ENCODE data around the gene CCSER1.
"Not testable (repeated sequence)": the region's sequence is repeated elsewhere in the genome, so short reads cannot be mapped to it uniquely, and the experiment has no call there.

CCSER1 gene

GRCh38 chr4:91089178-91089577 is 962.0 kb downstream of the CCSER1 start:
- DNase-seq (no peak), ATAC-seq (no peak)
- Mint-ChIP-seq H3K4me1 (no peaks in the 10 kb centered on the region), H3K4me3 (no peak overlapping the region), H3K36me3 (ENCODE audit: low read depth) (no peaks in the 10 kb centered on the region), H3K27ac (no peak overlapping the region), H3K27me3 (no peaks in the 10 kb centered on the region), H3K9me3 (peaks cover 4% of the 10 kb centered on the region)

- H3K27ac Mint-ChIP-seq, result no peak overlapping the region
- no peaks in the 10 kb centered on the region for H3K36me3 Mint-ChIP-seq (ENCODE audit: low read depth)
- H3K27me3 Mint-ChIP-seq, result no peaks in the 10 kb centered on the region
- H3K4me1 Mint-ChIP-seq, result no peaks in the 10 kb centered on the region
- DNase-seq (no peak), ATAC-seq (no peak)
- H3K9me3 Mint-ChIP-seq, result peaks cover 4% of the 10 kb centered on the region
- no peak overlapping the region for H3K4me3 Mint-ChIP-seq
Observed at GRCh38 chr4:91092398-91092980, 965.3 kb downstream of the CCSER1 start.

- not testable (repeated sequence) for H3K4me1 Mint-ChIP-seq; H3K9me3 Mint-ChIP-seq; H3K36me3 Mint-ChIP-seq (ENCODE audit: low read depth); H3K4me3 Mint-ChIP-seq; DNase-seq; ATAC-seq; H3K27ac Mint-ChIP-seq; H3K27me3 Mint-ChIP-seq
Observed at GRCh38 chr4:91094220-91094619, 967.0 kb downstream of the CCSER1 start.

- Mint-ChIP-seq H3K4me1 (no peaks in the 10 kb centered on the region), H3K4me3 (no peak overlapping the region), H3K9me3 (peaks cover 18% of the 10 kb centered on the region), H3K27ac (no peak overlapping the region), H3K36me3 (ENCODE audit: low read depth) (no peaks in the 10 kb centered on the region), H3K27me3 (no peaks in the 10 kb centered on the region)
- DNase-seq (no peak), ATAC-seq (no peak)
Observed at GRCh38 chr4:91099666-91100065, 972.5 kb downstream of the CCSER1 start.

GRCh38 chr4:91108751-91109150 is 981.6 kb downstream of the CCSER1 start:
- no peaks in the 10 kb centered on the region for H3K27me3 Mint-ChIP-seq
- H3K27ac Mint-ChIP-seq, result no peak overlapping the region
- ATAC-seq, result no peak
- no peak overlapping the region for H3K4me3 Mint-ChIP-seq
- no peaks in the 10 kb centered on the region for H3K36me3 Mint-ChIP-seq (ENCODE audit: low read depth)
- peaks cover 16% of the 10 kb centered on the region for H3K9me3 Mint-ChIP-seq
- no peak for DNase-seq
- no peaks in the 10 kb centered on the region for H3K4me1 Mint-ChIP-seq

- peaks cover 4% of the 10 kb centered on the region for H3K9me3 Mint-ChIP-seq
- H3K36me3 Mint-ChIP-seq (ENCODE audit: low read depth), result no peaks in the 10 kb centered on the region
- no peak for DNase-seq
- H3K27ac Mint-ChIP-seq, result no peak overlapping the region
- no peak overlapping the region for H3K4me3 Mint-ChIP-seq
- no peaks in the 10 kb centered on the region for H3K27me3 Mint-ChIP-seq
- H3K4me1 Mint-ChIP-seq, result no peaks in the 10 kb centered on the region
- ATAC-seq, result no peak
Observed at GRCh38 chr4:91111556-91111955, 984.4 kb downstream of the CCSER1 start.

- no peaks in the 10 kb centered on the region for H3K4me1 Mint-ChIP-seq
- H3K9me3 Mint-ChIP-seq, result peaks cover 4% of the 10 kb centered on the region
- DNase-seq, result no peak
- no peak overlapping the region for H3K4me3 Mint-ChIP-seq
- no peak for ATAC-seq
- no peaks in the 10 kb centered on the region for H3K36me3 Mint-ChIP-seq (ENCODE audit: low read depth)
- no peaks in the 10 kb centered on the region for H3K27me3 Mint-ChIP-seq
- H3K27ac Mint-ChIP-seq, result no peak overlapping the region
Observed at GRCh38 chr4:91113130-91113706, 986.0 kb downstream of the CCSER1 start.

GRCh38 chr4:91114386-91114785 is 987.2 kb downstream of the CCSER1 start:
- H3K4me3 Mint-ChIP-seq, result no peak overlapping the region
- no peak overlapping the region for H3K27ac Mint-ChIP-seq
- no peaks in the 10 kb centered on the region for H3K4me1 Mint-ChIP-seq
- H3K9me3 Mint-ChIP-seq, result peaks cover under 1% of the 10 kb centered on the region
- ATAC-seq, result no peak
- H3K27me3 Mint-ChIP-seq, result no peaks in the 10 kb centered on the region
- DNase-seq, result no peak
- no peaks in the 10 kb centered on the region for H3K36me3 Mint-ChIP-seq (ENCODE audit: low read depth)

GRCh38 chr4:91116861-91117260 is 989.7 kb downstream of the CCSER1 start:
- ATAC-seq, result no peak

GRCh38 chr4:91118597-91118996 is 991.4 kb downstream of the CCSER1 start:
- no peaks in the 10 kb centered on the region for H3K36me3 Mint-ChIP-seq (ENCODE audit: low read depth)
- no peaks in the 10 kb centered on the region for H3K4me1 Mint-ChIP-seq
- no peak overlapping the region for H3K27ac Mint-ChIP-seq
- DNase-seq (no peak), ATAC-seq (no peak)
- H3K27me3 Mint-ChIP-seq, result no peaks in the 10 kb centered on the region
- H3K4me3 Mint-ChIP-seq, result no peak overlapping the region
- H3K9me3 Mint-ChIP-seq, result no peaks in the 10 kb centered on the region

More at GRCh38 chr4:91116861-91117260, 989.7 kb downstream of the CCSER1 start:
- no peaks in the 10 kb centered on the region for H3K36me3 Mint-ChIP-seq (ENCODE audit: low read depth)
- no peak for DNase-seq
- H3K4me3 Mint-ChIP-seq, result no peak overlapping the region
- no peaks in the 10 kb centered on the region for H3K9me3 Mint-ChIP-seq
- H3K27me3 Mint-ChIP-seq, result no peaks in the 10 kb centered on the region
- H3K27ac Mint-ChIP-seq, result no peak overlapping the region
- no peaks in the 10 kb centered on the region for H3K4me1 Mint-ChIP-seq

GRCh38 chr4:91123742-91124141 is 996.5 kb downstream of the CCSER1 start:
- Mint-ChIP-seq H3K4me1 (no peaks in the 10 kb centered on the region), H3K4me3 (no peak overlapping the region), H3K27ac (no peak overlapping the region), H3K9me3 (no peaks in the 10 kb centered on the region), H3K36me3 (ENCODE audit: low read depth) (no peaks in the 10 kb centered on the region), H3K27me3 (no peaks in the 10 kb centered on the region)
- no peak for ATAC-seq
- no peak for DNase-seq

GRCh38 chr4:91127192-91127591 is 1000.0 kb downstream of the CCSER1 start:
- Mint-ChIP-seq H3K9me3 (no peaks in the 10 kb centered on the region), H3K4me1 (no peaks in the 10 kb centered on the region), H3K4me3 (no peak overlapping the region), H3K27ac (no peak overlapping the region), H3K36me3 (ENCODE audit: low read depth) (no peaks in the 10 kb centered on the region), H3K27me3 (no peaks in the 10 kb centered on the region)
- ATAC-seq, result no peak
- no peak for DNase-seq

GRCh38 chr4:91127831-91128230 is 1000.6 kb downstream of the CCSER1 start:
- no peaks in the 10 kb centered on the region for H3K27me3 Mint-ChIP-seq
- H3K27ac Mint-ChIP-seq, result no peak overlapping the region
- H3K4me1 Mint-ChIP-seq, result no peaks in the 10 kb centered on the region
- DNase-seq (no peak), ATAC-seq (no peak)
- no peaks in the 10 kb centered on the region for H3K9me3 Mint-ChIP-seq
- H3K4me3 Mint-ChIP-seq, result no peak overlapping the region
- H3K36me3 Mint-ChIP-seq (ENCODE audit: low read depth), result no peaks in the 10 kb centered on the region

GRCh38 chr4:91128519-91128918 is 1001.3 kb downstream of the CCSER1 start:
- Mint-ChIP-seq H3K27ac (no peak overlapping the region), H3K4me3 (no peak overlapping the region)

GRCh38 chr4:91147067-91147466 is 1019.9 kb downstream of the CCSER1 start:
- no peaks in the 10 kb centered on the region for H3K27me3 Mint-ChIP-seq
- H3K9me3 Mint-ChIP-seq, result peaks cover 35% of the 10 kb centered on the region
- no peak overlapping the region for H3K4me3 Mint-ChIP-seq
- no peaks in the 10 kb centered on the region for H3K36me3 Mint-ChIP-seq (ENCODE audit: low read depth)
- no peaks in the 10 kb centered on the region for H3K4me1 Mint-ChIP-seq
- H3K27ac Mint-ChIP-seq, result no peak overlapping the region
- ATAC-seq (no peak), DNase-seq (no peak)

More at GRCh38 chr4:91128519-91128918, 1001.3 kb downstream of the CCSER1 start:
- ATAC-seq (no peak), DNase-seq (no peak)
- Mint-ChIP-seq H3K9me3 (peaks cover 6% of the 10 kb centered on the region), H3K27me3 (no peaks in the 10 kb centered on the region), H3K36me3 (ENCODE audit: low read depth) (no peaks in the 10 kb centered on the region), H3K4me1 (no peaks in the 10 kb centered on the region)

- not testable (repeated sequence) for DNase-seq; ATAC-seq; H3K27ac Mint-ChIP-seq; H3K27me3 Mint-ChIP-seq; H3K4me3 Mint-ChIP-seq; H3K36me3 Mint-ChIP-seq (ENCODE audit: low read depth); H3K4me1 Mint-ChIP-seq
- H3K9me3 Mint-ChIP-seq, result peaks cover 42% of the 10 kb centered on the region
Observed at GRCh38 chr4:91154041-91154440, 1026.8 kb downstream of the CCSER1 start.
